Measurements from ENCODE around the gene KCNJ4. TPM values are rescaled to one million over a fixed set of nuclear protein-coding genes. Genes with fewer than 3 reads are reported as not detected.

Gene KCNJ4
- total RNA-seq, 1 experiment from 2014 or later = 0.22 TPM

- H3F3A ChIP-seq (ENCODE audit: insufficient read depth, low read depth) = peaks cover 12% of the 10 kb centered on the region; the same call in 1 of the 2 replicates
- H3K9me3 ChIP-seq (ENCODE audit: insufficient read depth, low read depth) = no peaks in the 10 kb centered on the region
- DNase-seq = no peak
- no peaks in the 10 kb centered on the region for H3K79me2 ChIP-seq (ENCODE audit: low read depth)
- H3K36me3 ChIP-seq (ENCODE audit: low read depth) = no peaks in the 10 kb centered on the region
- H2AFZ ChIP-seq = no peak overlapping the region
- TF ChIP-seq EZH2 (IDR thresholded peaks at IDR 0.05; ENCODE audit: low read depth) (no peak), CTCF (conservative IDR thresholded peaks at IDR 0.05) (no peak)
- H3K4me3 ChIP-seq = peak overlapping the region; percentile 58; the same call in 1 of the 2 replicates
- H3K27ac ChIP-seq = no peak overlapping the region
- intact Hi-C loops (cut with micrococcal nuclease; ENCODE audit: unreplicated experiment) = no loop called here
- POLR2A ChIA-PET (ENCODE audit: unreplicated experiment) = no interaction called here
- H4K20me1 ChIP-seq (ENCODE audit: insufficient read depth) = no peaks in the 10 kb centered on the region; the same call in 1 of the 2 replicates
- H3K27me3 ChIP-seq (ENCODE audit: insufficient read depth, low read depth) = peaks cover 52% of the 10 kb centered on the region
- no peaks in the 10 kb centered on the region for H3K9me2 ChIP-seq (ENCODE audit: insufficient read depth)
- CTCF ChIA-PET = no interaction called here
- peak overlapping the region; percentile 70 for H3K4me2 ChIP-seq
- H3K4me1 ChIP-seq (replicated peaks; ENCODE audit: insufficient read depth) = no peaks in the 10 kb centered on the region
- no TSS peak for BruUV-seq (replicated peaks)
Observed at GRCh38 chr22:38456272-38456835, 1.4 kb upstream of the KCNJ4 start.

- BruUV-seq (replicated peaks) = no TSS peak
- Histone ChIP-seq H4K20me1 (ENCODE audit: insufficient read depth) (no peaks in the 10 kb centered on the region; the same call in 1 of the 2 replicates), H2AFZ (peak overlapping the region; percentile 81; the same call in 1 of the 2 replicates), H3K27ac (no peak overlapping the region), H3K4me1 (replicated peaks; ENCODE audit: insufficient read depth) (no peaks in the 10 kb centered on the region), H3K79me2 (ENCODE audit: low read depth) (no peaks in the 10 kb centered on the region), H3K4me2 (peak overlapping the region; percentile 70), H3K27me3 (ENCODE audit: insufficient read depth, low read depth) (peaks cover 58% of the 10 kb centered on the region), H3K9me3 (ENCODE audit: insufficient read depth, low read depth) (no peaks in the 10 kb centered on the region), H3K9me2 (ENCODE audit: insufficient read depth) (no peaks in the 10 kb centered on the region), H3K4me3 (peak overlapping the region; percentile 58; the same call in 1 of the 2 replicates), H3F3A (ENCODE audit: insufficient read depth, low read depth) (peaks cover 6% of the 10 kb centered on the region; the same call in 1 of the 2 replicates), H3K36me3 (ENCODE audit: low read depth) (no peaks in the 10 kb centered on the region)
- TF ChIP-seq EZH2 (IDR thresholded peaks at IDR 0.05; ENCODE audit: low read depth) (peak; percentile 93; the same call in 1 of the 2 replicates), CTCF (conservative IDR thresholded peaks at IDR 0.05) (no peak)
- ChIA-PET POLR2A (ENCODE audit: unreplicated experiment) (no interaction called here), CTCF (no interaction called here)
- peak in 1 of 2 experiments; percentile 42 for DNase-seq
- intact Hi-C loops (cut with micrococcal nuclease; ENCODE audit: unreplicated experiment) = no loop called here
Observed at GRCh38 chr22:38455530-38456271, 702 bp upstream of the KCNJ4 start.

GRCh38 chr22:38454353-38455075, 485 bp downstream of the KCNJ4 start:
- H3K4me3 ChIP-seq = no peak overlapping the region
- H3K4me1 ChIP-seq (replicated peaks; ENCODE audit: insufficient read depth) = no peaks in the 10 kb centered on the region
- peaks cover 69% of the 10 kb centered on the region for H3K27me3 ChIP-seq (ENCODE audit: insufficient read depth, low read depth)
- no peaks in the 10 kb centered on the region; the same call in 1 of the 2 replicates for H3F3A ChIP-seq (ENCODE audit: insufficient read depth, low read depth)
- no peak overlapping the region for H3K27ac ChIP-seq
- no peak overlapping the region for H2AFZ ChIP-seq
- ChIA-PET POLR2A (ENCODE audit: unreplicated experiment) (no interaction called here), CTCF (no interaction called here)
- no TSS peak for BruUV-seq (replicated peaks)
- no peaks in the 10 kb centered on the region for H3K36me3 ChIP-seq (ENCODE audit: low read depth)
- intact Hi-C loops (cut with micrococcal nuclease; ENCODE audit: unreplicated experiment) = no loop called here
- no peak for DNase-seq
- H3K4me2 ChIP-seq = no peak overlapping the region
- H3K9me2 ChIP-seq (ENCODE audit: insufficient read depth) = no peaks in the 10 kb centered on the region
- H3K9me3 ChIP-seq (ENCODE audit: insufficient read depth, low read depth) = no peaks in the 10 kb centered on the region
- H3K79me2 ChIP-seq (ENCODE audit: low read depth) = no peaks in the 10 kb centered on the region
- H4K20me1 ChIP-seq (ENCODE audit: insufficient read depth) = no peaks in the 10 kb centered on the region; the same call in 1 of the 2 replicates
- TF ChIP-seq EZH2 (IDR thresholded peaks at IDR 0.05; ENCODE audit: low read depth) (peak; percentile 97), CTCF (conservative IDR thresholded peaks at IDR 0.05) (no peak)

Measured in PC-9 (cell line).